Measurements from ENCODE around the gene HSPH1. TPM values are rescaled to one million over a fixed set of nuclear protein-coding genes. Genes with fewer than 3 reads are reported as not detected.

HSPH1 gene
- total RNA-seq, 4 donors from 2014 or later, result 29.3 to 86.1 (median 34.9) TPM

- intact Hi-C loops (cut with DNase I), result no loop called here
- no peak for DNase-seq
- Histone ChIP-seq H3K4me1 (peaks cover 0 to 42% (median 3%) of the 10 kb centered on the region in 3 donors), H3K4me3 (no peak overlapping the region), H3K36me3 (no peaks in the 10 kb centered on the region), H3K27ac (no peak overlapping the region), H3K9me3 (no peaks in the 10 kb centered on the region), H3K27me3 (peaks cover 0 to 4% (median 0%) of the 10 kb centered on the region in 4 donors)
- WGBS, 2 donors, result 40 to 42% methylated on average over 10 to 12 of the region's 16 CpGs
- TF ChIP-seq POLR2A (IDR thresholded peaks at IDR 0.05) (no peak), CTCF (IDR thresholded peaks at IDR 0.05) (no peak)
Measured at GRCh38 chr13:31090961-31091624, 70.6 kb downstream of the HSPH1 start.

- Histone ChIP-seq H3K4me1 (peaks cover 0 to 38% (median 3%) of the 10 kb centered on the region in 3 donors), H3K9me3 (no peaks in the 10 kb centered on the region), H3K27me3 (peaks cover 0 to 14% (median 0%) of the 10 kb centered on the region in 4 donors), H3K27ac (no peak overlapping the region), H3K4me3 (no peak overlapping the region), H3K36me3 (no peaks in the 10 kb centered on the region)
- TF ChIP-seq CTCF (IDR thresholded peaks at IDR 0.05) (no peak), POLR2A (IDR thresholded peaks at IDR 0.05) (no peak)
- intact Hi-C loops (cut with DNase I), result no loop called here
- no peak for DNase-seq
- WGBS, 2 donors, result 45 to 67% methylated on average over 5 of the region's 5 CpGs
Measured at GRCh38 chr13:31090096-31090495, 71.6 kb downstream of the HSPH1 start.

- Histone ChIP-seq H3K27me3 (peaks cover 0 to 15% (median 0%) of the 10 kb centered on the region in 4 donors), H3K27ac (no peak overlapping the region), H3K9me3 (no peaks in the 10 kb centered on the region), H3K4me1 (peaks cover 0 to 34% (median 3%) of the 10 kb centered on the region in 3 donors), H3K36me3 (no peaks in the 10 kb centered on the region), H3K4me3 (no peak overlapping the region)
- TF ChIP-seq CTCF (IDR thresholded peaks at IDR 0.05) (no peak), POLR2A (IDR thresholded peaks at IDR 0.05) (no peak)
- 65 to 100% methylated on average over 2 to 3 of the region's 3 CpGs for WGBS, 2 donors
- intact Hi-C loops (cut with DNase I), result no loop called here
- DNase-seq, result no peak
Measured at GRCh38 chr13:31089649-31090048, 72.1 kb downstream of the HSPH1 start.

GRCh38 chr13:31088826-31089420 is 72.8 kb downstream of the HSPH1 start:
- H3K27ac ChIP-seq, result no peak overlapping the region
- H3K36me3 ChIP-seq, result no peaks in the 10 kb centered on the region
- intact Hi-C loops (cut with DNase I), result no loop called here
- no peak for DNase-seq
- peaks cover 0 to 19% (median 0%) of the 10 kb centered on the region in 4 donors for H3K27me3 ChIP-seq
- H3K4me3 ChIP-seq, result no peak overlapping the region
- no peaks in the 10 kb centered on the region for H3K9me3 ChIP-seq
- peaks cover 0 to 27% (median 3%) of the 10 kb centered on the region in 3 donors for H3K4me1 ChIP-seq
- WGBS, 2 donors, result 87% methylated on average over 6 to 8 of the region's 8 CpGs
- no peak for TF ChIP-seq POLR2A (IDR thresholded peaks at IDR 0.05)
- TF ChIP-seq CTCF (IDR thresholded peaks at IDR 0.05), result no peak

Other genes with a start within 250 kb of the HSPH1 start
- gene TEX26, start 229.2 kb downstream of the HSPH1 start, total RNA-seq, result not detected
- 1 to 10 TPM; 2.3 to 9.2 (median 7.1) TPM for gene B3GLCT, start 38.1 kb upstream of the HSPH1 start, total RNA-seq